HG03342 (cell line): ENCODE results near the gene TCP10L.
"Not testable (repeated sequence)": the region's sequence is repeated elsewhere in the genome, so short reads cannot be mapped to it uniquely, and the experiment has no call there.

ENCODE experiments used
- ATAC-seq: cut with Tn5 transposase; IDR thresholded peaks from one replicate; pipeline ENCODE4 v1.9.1; 2021; ENCODE audit warnings: mild to moderate bottlenecking, moderate library complexity; ENCODE audit not compliant: unreplicated experiment

The TCP10L gene

DNA sequence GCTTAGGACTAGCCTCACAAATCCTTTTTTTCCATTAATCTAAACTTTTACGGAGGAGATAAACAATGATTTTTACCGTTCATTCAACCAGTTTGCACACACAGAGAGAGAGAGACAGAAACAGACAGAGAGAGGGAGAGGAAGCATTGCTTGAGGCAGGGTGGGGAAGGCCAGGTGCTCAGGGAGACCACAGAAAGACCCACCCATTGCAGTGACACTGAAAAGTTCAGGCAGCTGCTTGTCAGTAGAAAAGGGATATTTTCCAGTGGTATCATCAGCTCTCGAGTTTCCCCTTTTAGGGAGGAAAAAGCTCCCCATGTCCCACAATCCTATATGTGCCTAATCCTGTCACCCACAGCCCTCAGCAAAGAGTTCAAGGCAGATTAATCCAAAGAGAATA is 27.2 kb downstream of the TCP10L start:
- ATAC-seq, result no peak

DNA sequence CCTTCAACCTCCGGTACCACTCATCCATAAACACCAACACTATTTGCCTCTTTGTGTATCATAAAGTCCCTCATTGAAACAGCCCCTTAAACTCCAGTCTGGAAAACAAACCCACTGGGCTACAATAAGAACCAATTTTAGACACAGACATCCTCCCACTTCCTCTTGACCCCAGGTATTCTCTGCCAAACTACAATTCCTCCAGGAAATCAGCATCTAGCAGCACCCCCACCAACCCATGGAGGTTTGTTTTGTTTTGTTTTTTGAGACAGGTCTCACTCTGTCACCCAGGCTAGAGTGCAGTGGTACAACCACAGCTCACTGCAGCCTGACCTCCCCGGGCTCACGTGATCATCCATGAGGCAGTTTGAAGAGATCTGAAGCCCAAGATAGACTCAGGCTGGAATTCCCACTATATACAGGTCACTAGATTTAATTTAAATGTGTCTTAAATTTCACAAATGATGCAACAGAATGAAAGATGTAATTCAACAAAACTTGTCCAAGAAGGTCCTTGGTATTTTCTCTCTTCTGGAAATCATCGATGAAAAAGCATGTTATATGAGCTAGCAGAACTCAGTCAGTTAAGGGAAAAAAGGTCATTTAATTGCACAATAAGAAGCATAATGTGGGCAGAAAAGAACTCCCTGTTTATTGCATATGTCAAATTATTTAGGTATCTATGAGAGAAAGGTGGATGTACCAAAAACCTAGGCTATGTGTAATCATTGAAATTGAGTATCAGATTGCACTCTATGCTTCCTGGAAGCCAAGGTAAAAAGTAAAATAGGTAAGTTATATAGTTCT is 30.3 kb downstream of the TCP10L start:
- no peak for ATAC-seq

DNA sequence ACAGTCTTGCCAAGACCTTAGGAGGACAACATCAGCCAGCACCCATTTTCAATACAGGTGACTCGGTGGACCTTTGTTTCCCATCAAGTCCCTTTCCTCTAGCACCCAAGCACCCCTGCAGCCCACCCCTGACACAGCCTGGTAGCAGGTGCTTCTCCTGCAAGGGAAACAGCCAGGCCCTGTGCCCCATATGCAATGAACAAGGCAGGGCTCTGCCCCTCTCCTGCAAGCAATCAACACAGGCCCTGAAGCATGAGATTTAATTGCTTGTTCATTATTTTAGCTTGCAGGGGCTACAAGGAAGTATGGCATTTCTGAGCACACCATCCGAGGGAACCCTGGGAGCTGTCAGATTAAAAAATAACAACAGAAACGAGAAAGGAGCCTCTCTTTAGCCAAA is 35.4 kb downstream of the TCP10L start:
- ATAC-seq, result no peak

DNA sequence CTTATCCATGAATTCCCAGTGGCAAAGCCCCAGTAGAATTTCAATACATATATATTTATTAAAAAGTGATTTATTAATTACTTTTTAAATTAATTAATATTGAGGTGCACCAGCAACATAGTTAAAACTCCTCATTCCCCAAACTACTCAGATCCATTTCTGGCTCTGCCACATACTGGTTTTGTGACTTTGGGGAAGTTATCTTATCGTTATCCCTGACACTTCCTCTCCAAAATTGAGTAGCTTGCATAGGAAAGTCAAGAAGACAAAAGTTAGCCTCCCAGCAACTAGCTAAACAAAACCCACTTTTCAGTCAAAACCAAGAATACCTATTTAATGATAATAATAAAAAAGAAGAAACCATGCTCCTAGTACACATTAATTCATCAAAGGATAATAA is 35.9 kb downstream of the TCP10L start:
- no peak for ATAC-seq

DNA sequence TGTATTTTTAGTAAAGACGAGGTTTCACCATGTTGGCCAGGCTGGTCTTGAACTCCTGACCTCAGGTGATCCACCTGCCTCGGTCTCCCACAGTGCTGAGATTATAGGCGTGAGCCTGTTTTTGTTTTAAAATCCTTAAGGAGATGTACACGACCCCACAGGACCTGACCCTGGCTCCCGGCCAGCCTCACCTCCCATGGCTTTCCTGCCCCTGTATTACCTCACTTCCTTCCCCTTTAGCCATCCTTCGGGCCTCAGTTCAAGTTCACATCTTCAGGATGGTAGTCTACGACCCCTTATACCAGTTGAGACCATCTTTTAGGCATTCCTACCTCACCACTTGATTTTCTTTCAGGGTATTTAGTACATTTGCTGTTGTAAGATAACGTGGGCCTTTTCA is 36.3 kb downstream of the TCP10L start:
- ATAC-seq, result no peak

DNA sequence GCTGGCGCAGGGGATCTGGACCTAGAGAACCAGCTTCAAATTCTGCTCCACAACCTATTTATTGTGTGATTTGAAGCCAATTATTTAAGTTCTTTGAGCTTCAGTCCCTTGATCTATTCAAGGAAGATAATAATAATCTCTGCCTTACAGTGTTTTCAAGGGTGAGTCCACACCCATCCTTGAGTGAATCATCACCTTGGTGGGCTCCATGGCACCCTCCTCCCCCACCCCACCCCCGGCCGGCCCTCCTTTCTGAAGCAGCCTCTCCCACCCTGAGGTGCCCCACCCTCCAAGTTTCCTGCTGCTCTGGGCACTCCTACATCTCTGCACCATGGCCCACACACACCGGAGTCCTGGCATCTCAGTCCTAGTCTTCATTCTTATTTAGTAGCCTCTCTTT is 38.3 kb downstream of the TCP10L start:
- ATAC-seq, result no peak

DNA sequence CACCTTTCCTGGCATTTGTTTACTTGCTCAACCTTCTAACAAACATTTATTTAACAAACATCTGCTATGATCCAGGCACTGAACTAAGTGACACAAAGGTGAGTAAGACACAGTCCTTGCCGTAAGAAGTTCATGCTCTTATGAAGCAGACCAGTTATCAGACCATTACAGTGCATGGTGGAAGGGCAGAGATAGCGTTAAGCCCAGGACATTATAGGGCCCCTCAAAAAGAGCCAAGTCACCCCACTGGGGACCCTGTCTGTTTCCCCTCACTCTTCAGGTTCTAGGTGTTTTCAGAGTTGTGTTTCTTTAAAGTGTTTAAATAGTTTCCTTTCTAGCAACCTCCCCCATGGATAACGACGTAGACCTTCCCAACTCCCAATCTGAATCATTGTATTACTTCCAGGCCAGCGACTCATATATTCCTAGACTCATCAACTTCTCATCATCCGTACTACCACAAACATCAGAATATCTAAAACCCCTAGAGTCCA is 39.3 kb downstream of the TCP10L start:
- ATAC-seq, result no peak

DNA sequence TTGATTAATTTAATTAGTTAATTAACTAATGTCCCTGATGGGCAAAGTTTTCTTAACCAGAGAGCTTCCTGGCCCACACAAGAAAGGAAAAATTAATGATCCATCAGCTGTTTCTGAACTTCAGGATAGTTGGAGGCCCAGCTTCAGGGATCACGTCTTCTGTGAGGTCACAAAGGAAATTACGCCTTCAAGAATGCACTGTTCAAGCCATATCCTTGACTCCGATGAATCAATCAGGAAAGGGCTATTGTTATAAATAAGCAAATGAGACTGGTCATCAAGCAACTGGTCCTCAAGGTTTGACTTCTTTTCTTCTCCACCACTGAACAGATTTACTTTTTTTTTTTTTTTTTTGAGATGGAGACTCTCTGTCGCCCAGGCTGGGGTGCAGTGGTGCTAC is 40.6 kb downstream of the TCP10L start:
- no peak for ATAC-seq

DNA sequence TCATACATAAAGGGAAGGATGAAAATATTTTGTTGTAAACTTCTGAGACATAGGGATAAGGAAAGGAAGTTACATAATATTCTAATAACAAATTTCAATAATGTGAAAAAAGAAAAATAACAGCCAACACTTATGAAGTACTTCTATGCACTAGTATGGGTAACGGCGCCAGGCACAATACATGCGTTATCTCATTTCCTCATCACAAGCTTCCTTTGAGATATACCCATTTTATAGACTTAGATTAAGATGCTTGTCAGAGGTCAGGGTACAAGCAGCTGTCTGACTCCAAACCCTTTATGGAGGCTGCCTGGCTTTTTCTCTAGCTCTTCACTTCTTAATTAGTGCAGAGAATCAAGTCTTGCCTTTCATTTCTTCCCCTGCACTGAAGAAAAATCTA is 41.3 kb downstream of the TCP10L start:
- no peak for ATAC-seq

DNA sequence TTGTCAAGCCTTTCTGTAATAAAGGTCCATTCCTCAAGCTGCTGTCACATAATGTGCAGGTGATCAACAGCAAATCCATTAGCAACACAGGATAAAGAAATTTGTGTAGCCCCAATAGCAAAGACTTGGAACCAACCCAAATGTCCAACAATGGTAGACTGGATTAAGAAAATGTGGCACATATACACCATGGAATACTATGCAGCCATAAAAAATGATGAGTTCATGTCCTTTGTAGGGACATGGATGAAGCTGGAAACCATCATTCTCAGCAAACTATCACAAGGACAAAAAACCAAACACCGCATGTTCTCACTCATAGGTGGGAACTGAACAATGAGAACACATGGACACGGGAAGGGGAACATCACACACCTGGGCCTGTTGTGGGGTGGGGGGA is 42.3 kb downstream of the TCP10L start:
- ATAC-seq, result not testable (repeated sequence)

DNA sequence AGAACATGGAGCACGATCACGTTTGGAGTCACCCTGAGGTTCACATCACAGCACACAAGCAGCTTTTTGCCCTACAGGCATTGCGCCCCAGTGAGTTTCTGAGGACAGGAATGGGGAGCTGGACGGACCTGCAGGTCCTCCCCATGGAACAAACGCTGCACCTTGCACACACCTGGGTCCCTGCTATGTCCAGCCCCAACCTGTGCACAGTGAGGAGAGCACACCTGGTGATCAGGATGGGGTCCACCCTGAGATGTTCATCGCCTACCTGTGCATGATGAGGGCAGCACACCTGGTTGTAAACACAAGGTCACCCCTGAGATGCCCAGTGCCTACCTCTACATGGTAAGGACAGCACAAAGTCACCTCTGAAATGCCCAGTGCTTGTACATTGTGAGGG is 45.9 kb downstream of the TCP10L start:
- no peak for ATAC-seq

DNA sequence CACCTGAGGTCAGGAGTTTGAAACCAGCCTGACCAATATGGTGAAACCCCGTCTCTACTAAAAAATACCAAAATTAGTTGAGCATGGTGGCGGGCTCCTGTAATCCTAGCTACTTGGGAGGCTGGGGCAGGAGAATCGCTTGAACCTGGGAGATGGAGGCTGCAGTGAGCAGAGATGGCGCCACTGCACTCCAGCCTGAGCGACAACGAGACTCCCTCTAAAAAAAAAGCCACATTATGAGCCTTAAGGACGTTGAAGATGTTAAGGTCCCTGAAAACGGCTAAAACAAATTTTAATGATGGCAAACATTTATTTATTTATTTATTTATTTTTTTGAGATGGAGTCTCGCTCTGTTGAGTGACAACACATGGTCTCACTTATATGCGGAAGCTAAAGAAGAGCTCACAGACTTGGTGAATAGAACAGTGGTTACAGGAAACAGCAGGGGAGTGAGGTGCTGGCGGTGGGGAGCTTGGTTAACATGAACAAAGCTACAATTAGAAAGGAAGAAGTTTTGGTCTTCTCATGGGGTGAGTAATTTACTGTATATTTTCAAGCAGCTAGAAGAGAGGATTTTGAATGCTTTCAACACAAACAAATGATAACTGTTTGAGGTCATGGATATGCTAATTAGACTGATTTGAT is 47.1 kb downstream of the TCP10L start:
- ATAC-seq, result no peak

DNA sequence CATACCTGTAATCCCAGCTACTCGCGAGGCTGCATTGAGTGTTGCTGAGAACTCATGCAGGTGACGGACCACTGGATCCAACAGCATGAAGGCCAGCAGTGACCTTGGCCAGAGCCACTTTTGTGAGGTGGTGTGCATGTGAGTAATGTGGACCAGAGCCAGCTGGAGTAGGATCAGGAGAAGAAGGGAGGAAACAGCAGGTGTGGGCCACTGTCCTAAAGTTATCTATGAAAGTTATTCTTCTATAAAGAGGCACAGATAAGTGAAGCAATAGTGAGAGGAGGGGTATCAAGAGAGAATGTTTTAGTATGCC is 47.8 kb downstream of the TCP10L start:
- no peak for ATAC-seq

DNA sequence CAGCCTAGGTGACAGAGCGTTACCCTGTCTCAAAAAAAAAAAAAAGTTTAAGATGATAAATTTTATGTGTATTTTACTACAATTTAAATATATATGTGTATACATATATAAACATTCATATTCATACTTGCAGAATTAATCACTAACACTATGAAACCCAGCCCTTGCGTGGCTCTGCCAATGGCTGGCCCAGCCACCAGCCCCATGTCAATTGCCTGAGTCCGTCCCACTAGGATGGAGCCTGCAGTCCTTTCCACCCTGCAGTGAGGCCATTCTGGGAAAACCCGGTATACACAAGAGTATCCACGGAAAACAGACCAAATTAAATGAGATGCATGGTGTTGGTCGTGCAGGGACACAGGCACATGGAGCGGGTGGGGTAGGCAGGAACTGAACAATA is 49.7 kb downstream of the TCP10L start:
- ATAC-seq, result no peak

DNA sequence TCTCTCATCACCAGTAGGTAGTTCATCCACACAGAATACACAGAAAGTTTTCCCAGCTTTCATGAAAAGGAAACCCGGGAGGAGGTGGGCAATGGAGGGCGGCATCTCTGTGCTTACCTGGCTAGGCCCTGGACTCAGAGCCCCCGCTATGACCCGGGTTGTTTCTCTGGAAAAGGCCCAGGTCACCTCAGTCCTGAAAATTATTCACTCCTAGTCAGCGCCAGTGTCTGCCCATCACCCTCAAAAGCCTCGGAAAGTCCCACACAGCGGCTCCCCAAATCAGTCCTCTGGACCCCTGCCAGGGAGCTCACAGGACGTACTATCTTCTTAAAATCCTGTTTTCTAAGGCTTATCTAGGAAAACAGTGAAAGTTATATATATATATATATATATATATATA is 51.2 kb downstream of the TCP10L start:
- no peak for ATAC-seq

DNA sequence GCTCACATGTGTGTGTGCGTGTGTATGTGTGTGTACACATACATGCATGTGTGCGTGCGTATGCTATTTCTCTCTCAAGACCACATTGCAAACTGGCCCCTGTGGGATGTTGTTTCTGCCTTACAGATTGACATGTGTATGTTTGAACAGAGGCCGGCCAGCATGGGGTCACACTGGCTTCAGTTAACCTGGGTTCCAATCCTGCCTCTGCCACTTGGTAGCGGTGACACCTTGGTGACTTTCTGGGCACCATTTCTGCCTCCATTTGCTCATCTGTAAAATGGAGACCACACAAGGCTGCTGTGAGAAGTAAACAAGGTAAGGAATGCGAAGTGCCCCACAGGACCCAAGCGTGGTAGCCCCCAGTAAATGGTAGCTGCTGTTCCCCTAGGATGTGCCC is 51.7 kb downstream of the TCP10L start:
- no peak for ATAC-seq

DNA sequence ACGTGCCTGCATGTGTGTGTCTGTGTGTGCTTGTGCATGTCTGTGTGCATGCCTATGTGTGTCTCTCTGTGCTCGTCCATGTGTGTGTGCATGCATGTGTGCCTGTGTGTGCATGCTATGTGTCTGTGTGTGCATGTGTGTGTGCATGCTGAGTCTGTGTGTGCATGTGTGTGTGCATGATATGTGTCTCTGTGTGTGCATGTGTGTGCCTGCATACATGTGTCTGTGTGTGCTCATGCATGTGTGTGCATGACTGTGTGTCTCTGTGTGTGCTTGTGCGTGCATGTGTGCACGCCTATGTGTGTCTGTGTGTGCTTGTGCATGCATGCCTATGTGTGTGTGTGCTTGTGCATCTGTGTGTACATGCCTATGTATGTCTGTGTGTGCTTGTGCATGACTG is 52.3 kb downstream of the TCP10L start:
- ATAC-seq, result no peak

DNA sequence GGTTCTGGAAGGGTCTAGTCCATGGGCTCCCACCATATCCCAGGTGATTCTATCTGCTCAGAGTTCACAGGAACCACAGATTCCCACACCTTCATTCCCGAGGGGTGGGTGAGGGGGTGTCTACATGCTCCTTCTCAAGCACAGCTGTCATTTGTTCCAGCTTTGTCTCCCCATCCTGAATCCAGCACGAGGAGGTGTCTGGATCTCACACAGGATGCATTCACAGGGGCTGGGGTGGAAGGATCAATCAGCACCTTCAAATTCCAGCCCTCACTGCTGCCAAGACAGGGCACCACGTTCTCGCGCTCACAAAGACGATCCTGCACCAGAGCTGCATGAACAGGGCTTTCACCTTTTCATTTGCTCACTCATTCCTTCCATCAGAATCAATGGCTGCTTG is 52.7 kb downstream of the TCP10L start:
- ATAC-seq, result no peak

DNA sequence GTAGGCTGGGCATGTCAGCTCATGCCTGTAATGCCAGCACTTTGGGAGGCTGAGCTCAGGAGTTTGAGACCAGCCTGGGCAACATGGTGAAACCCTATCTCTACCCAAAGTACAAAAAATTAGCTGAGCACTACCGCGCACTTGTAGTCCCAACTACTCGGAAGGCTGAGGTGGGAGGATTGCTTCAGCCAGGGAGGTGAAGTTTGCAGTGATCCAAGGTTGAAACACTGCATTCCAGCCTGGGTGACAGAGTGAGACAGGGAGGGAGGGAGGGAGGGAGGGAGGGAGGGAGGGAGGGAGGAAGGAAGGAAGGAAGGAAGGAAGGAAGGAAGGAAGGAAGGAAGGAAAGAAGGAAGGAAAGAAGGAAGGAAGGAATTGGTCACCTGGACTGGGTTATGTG is 53.8 kb downstream of the TCP10L start:
- not testable (repeated sequence) for ATAC-seq

DNA sequence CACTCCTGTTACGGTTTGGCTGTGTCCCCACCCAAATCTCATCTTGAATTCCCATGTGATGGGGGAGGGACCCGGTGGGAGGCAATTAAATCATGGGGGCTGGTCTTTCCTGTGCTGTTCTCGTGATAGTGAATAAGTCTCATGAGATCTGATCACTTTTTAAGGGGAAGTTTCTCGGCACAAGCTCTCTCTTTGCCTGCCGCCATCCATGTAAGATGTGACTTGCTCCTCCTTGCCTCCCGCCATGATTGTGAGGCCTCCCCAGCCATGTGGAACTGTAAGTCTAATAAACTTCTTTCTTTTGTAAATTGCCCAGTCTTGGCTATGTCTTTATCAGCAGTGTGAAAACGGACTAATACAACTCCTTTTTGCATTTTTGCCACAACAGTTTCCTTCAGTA is 54.5 kb downstream of the TCP10L start:
- not testable (repeated sequence) for ATAC-seq

DNA sequence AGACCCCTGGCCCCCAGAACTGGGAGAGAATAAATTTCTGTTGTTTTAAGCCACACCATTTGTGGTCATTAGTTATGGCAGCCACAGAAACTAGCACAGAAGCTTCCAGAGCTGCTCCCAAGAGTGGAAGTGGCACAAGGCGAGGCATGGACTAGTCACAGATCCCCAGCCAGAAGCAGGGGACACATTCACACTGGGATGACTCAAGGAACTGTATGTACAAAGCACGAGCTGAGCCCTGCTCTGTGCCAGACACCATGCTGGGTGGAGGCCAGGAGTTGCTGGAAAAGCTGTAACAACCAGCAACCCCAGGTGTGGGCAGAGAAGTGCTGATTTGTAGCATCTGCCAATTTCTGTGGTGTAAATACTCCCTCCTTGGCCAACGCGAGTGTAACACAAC is 55.6 kb downstream of the TCP10L start:
- ATAC-seq, result no peak

DNA sequence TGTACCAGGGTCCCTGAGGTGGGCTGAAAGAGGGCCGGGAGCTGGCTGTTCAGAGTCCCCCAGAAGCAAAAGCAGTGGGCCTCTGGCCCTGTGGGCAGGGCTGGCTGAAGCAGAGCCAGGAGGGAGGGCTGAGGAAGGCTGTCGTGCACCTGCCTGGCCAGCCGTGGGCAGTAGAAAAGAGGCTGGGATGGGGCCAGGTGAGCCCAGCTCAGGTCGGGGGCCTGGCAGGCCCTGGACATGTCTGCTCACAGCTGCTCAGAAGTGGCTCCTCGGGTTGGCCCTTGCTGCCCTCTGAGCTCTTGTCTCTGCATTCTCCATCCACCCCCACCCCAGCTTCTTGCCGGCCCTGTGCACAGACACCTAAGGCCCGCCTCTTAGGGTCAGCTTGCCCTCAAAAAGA is 60.0 kb downstream of the TCP10L start:
- ATAC-seq, result no peak
